ENCODE measurements around the gene ANKRD53. TPM values are rescaled to one million over a fixed set of nuclear protein-coding genes. Genes with fewer than 3 reads are reported as not detected.

Gene ANKRD53
- total and polyA plus RNA-seq, 2 donors (not counting 3 experiments of a cell fraction or from before 2014, with no cell fraction given), result 1.3 to 1.4 TPM

GRCh38 chr2:70959851-70960832, 18.3 kb upstream of the ANKRD53 start:
- ChIA-PET POLR2A (no interaction called here), CTCF (interaction anchor here (0.6 to 10.3 kb wide), 7 partner anchors 10 to 93 kb away, joined by 3 to 84 read pairs (median 3); no protein-coding TSS in a partner anchor)
- Histone ChIP-seq H3K79me2 (ENCODE audit: control insufficient read depth, insufficient read depth, low read length) (no peaks in the 10 kb centered on the region), H4K20me1 (replicated peaks; ENCODE audit: control insufficient read depth, extremely low read depth, insufficient read depth, low read length) (no peaks in the 10 kb centered on the region), H3K4me3 (replicated peaks in 1 of 3; ENCODE audit: insufficient read depth in 1 of 3, low read depth in 1 of 3, low read length in 3 of 3) (no peak overlapping the region), H3K9me1 (replicated peaks; ENCODE audit: control insufficient read depth, extremely low read depth, insufficient read depth, low read length) (no peaks in the 10 kb centered on the region), H3K4me2 (ENCODE audit: insufficient read depth, low read length) (no peak overlapping the region), H2AFZ (ENCODE audit: low read depth, low read length) (no peak overlapping the region), H3K9ac (replicated peaks; ENCODE audit: extremely low read depth, insufficient read depth, low read length) (no peak overlapping the region), H3K36me3 (ENCODE audit: control insufficient read depth in 2 of 2, extremely low read depth in 1 of 2, insufficient read depth in 2 of 2, low read length in 2 of 2) (no peaks in the 10 kb centered on the region), H3K4me1 (ENCODE audit: control insufficient read depth, extremely low read depth, insufficient read depth, low read length) (peaks cover 5% of the 10 kb centered on the region), H3K27ac (ENCODE audit: insufficient read depth, low read depth, low read length) (no peak overlapping the region), H3K27me3 (ENCODE audit: control insufficient read depth in 2 of 2, insufficient read depth in 2 of 2, low read length in 2 of 2) (peaks cover 19 to 25% of the 10 kb centered on the region in 2 experiments), H3K9me3 (replicated peaks; ENCODE audit: control insufficient read depth, insufficient read depth, low read length) (no peaks in the 10 kb centered on the region)
- DNase-seq (ENCODE audit: low read depth, low spot score) (no peak), FAIRE-seq (no peak)
- TF ChIP-seq FOS (IDR thresholded peaks at IDR 0.05; ENCODE audit: borderline replicate concordance, insufficient read depth, low read length) (no peak), MAX (IDR thresholded peaks at IDR 0.05; ENCODE audit: insufficient read depth, insufficient read length) (no peak), GATA2 (IDR thresholded peaks at IDR 0.05; ENCODE audit: insufficient read depth, insufficient read length, low read depth, low read length) (no peak), POLR2A (IDR thresholded peaks at IDR 0.05; ENCODE audit: low read depth, low read length) (no peak), CTCF (IDR thresholded peaks at IDR 0.05; ENCODE audit: extremely low read depth in 1 of 2, insufficient read depth in 1 of 2, low read depth in 1 of 2, low read length in 2 of 2) (peak in 1 of 2 donors; percentile 6)
- intact Hi-C loops (cut with micrococcal nuclease), result no loop called here
- BruUV-seq (replicated peaks), result no TSS peak
- dilution Hi-C loops (cut with MboI; ENCODE audit: extremely low pct_ligation_motif_present, low sequenced_read_pairs), result no loop called here

Data from endothelial cell of umbilical vein (primary cell).